ENCODE measurements around the gene TMEM255A.

Gene TMEM255A

GRCh38 chrX:120301960-120302359 is 9.3 kb downstream of the TMEM255A start:
- H3K4me3 ChIP-seq (ENCODE audit: low read length in 2 of 2) = no peak overlapping the region
- H3K4me2 ChIP-seq (ENCODE audit: insufficient read depth, low read length, poor library complexity, severe bottlenecking) = no peak overlapping the region
- H4K8ac ChIP-seq (ENCODE audit: low read depth, low read length) = no peak overlapping the region
- H3K18ac ChIP-seq (ENCODE audit: low read length) = no peak overlapping the region
- no peak overlapping the region for H3K27ac ChIP-seq (replicated peaks; ENCODE audit: low read length)
- H3K9me3 ChIP-seq (replicated peaks in 1 of 2; ENCODE audit: control insufficient read depth in 2 of 2, insufficient read depth in 1 of 2, low read depth in 1 of 2, low read length in 2 of 2) = no peaks in the 10 kb centered on the region
- no peak overlapping the region for H3K23ac ChIP-seq (ENCODE audit: low read depth, low read length, poor library complexity)
- no peak overlapping the region for H2BK15ac ChIP-seq (ENCODE audit: low read length)
- no peak overlapping the region for H2AFZ ChIP-seq (ENCODE audit: low read length)
- peaks cover 0 to 39% (median 0%) of the 10 kb centered on the region in 3 experiments for H3K27me3 ChIP-seq (ENCODE audit: control insufficient read depth in 3 of 3, insufficient read depth in 3 of 3, low read depth in 1 of 3, low read length in 3 of 3)
- H3K4me1 ChIP-seq (ENCODE audit: control insufficient read depth in 2 of 2, insufficient read depth in 1 of 2, low read depth in 1 of 2, low read length in 2 of 2) = no peaks in the 10 kb centered on the region
- no peak overlapping the region for H2BK12ac ChIP-seq (ENCODE audit: low read length)
- no peaks in the 10 kb centered on the region for H3K79me1 ChIP-seq (ENCODE audit: low read depth, low read length)
- WGBS, 2 donors (ENCODE audit: extremely low coverage in 2 of 2, insufficient read length in 2 of 2, insufficient replicate concordance in 1 of 2) = no CpG with 5 or more reads among the region's 4 CpGs
- no peak overlapping the region for H2BK5ac ChIP-seq (ENCODE audit: low read length)
- H2BK120ac ChIP-seq (ENCODE audit: low read depth, low read length) = no peak overlapping the region
- H3K4ac ChIP-seq (ENCODE audit: low read length) = no peak overlapping the region
- no peak overlapping the region for H3K14ac ChIP-seq (ENCODE audit: low read length)
- H3K9ac ChIP-seq (ENCODE audit: low read depth, low read length, poor library complexity) = no peak overlapping the region
- no peak overlapping the region for H2AK5ac ChIP-seq (ENCODE audit: low read depth, low read length)
- DNase-seq (ENCODE audit: low spot score) = no peak
- H3K36me3 ChIP-seq (replicated peaks in 1 of 2; ENCODE audit: control insufficient read depth in 2 of 2, insufficient read depth in 2 of 2, low read length in 2 of 2) = no peaks in the 10 kb centered on the region
- no peak overlapping the region for H4K91ac ChIP-seq (ENCODE audit: low read depth, low read length, poor library complexity)

GRCh38 chrX:120301497-120301896 is 9.8 kb downstream of the TMEM255A start:
- Histone ChIP-seq H3K14ac (ENCODE audit: low read length) (no peak overlapping the region), H3K4me3 (ENCODE audit: low read length in 2 of 2) (no peak overlapping the region), H3K27ac (replicated peaks; ENCODE audit: low read length) (no peak overlapping the region), H3K23ac (ENCODE audit: low read depth, low read length, poor library complexity) (no peak overlapping the region), H3K79me1 (ENCODE audit: low read depth, low read length) (no peaks in the 10 kb centered on the region), H3K27me3 (ENCODE audit: control insufficient read depth in 3 of 3, insufficient read depth in 3 of 3, low read depth in 1 of 3, low read length in 3 of 3) (peaks cover 0 to 34% (median 0%) of the 10 kb centered on the region in 3 experiments), H2AK5ac (ENCODE audit: low read depth, low read length) (no peak overlapping the region), H2AFZ (ENCODE audit: low read length) (no peak overlapping the region), H3K4ac (ENCODE audit: low read length) (no peak overlapping the region), H3K9me3 (replicated peaks in 1 of 2; ENCODE audit: control insufficient read depth in 2 of 2, insufficient read depth in 1 of 2, low read depth in 1 of 2, low read length in 2 of 2) (no peaks in the 10 kb centered on the region), H2BK12ac (ENCODE audit: low read length) (no peak overlapping the region), H4K91ac (ENCODE audit: low read depth, low read length, poor library complexity) (no peak overlapping the region), H2BK5ac (ENCODE audit: low read length) (no peak overlapping the region), H3K4me2 (ENCODE audit: insufficient read depth, low read length, poor library complexity, severe bottlenecking) (no peak overlapping the region), H3K18ac (ENCODE audit: low read length) (no peak overlapping the region), H2BK15ac (ENCODE audit: low read length) (no peak overlapping the region), H3K4me1 (ENCODE audit: control insufficient read depth in 2 of 2, insufficient read depth in 1 of 2, low read depth in 1 of 2, low read length in 2 of 2) (no peaks in the 10 kb centered on the region), H4K8ac (ENCODE audit: low read depth, low read length) (no peak overlapping the region), H3K36me3 (replicated peaks in 1 of 2; ENCODE audit: control insufficient read depth in 2 of 2, insufficient read depth in 2 of 2, low read length in 2 of 2) (no peaks in the 10 kb centered on the region), H3K9ac (ENCODE audit: low read depth, low read length, poor library complexity) (no peak overlapping the region), H2BK120ac (ENCODE audit: low read depth, low read length) (no peak overlapping the region)
- no peak for DNase-seq (ENCODE audit: low spot score)
- WGBS, 2 donors (ENCODE audit: extremely low coverage in 2 of 2, insufficient read length in 2 of 2, insufficient replicate concordance in 1 of 2) = no CpG with 5 or more reads among the region's 2 CpGs

GRCh38 chrX:120299928-120300327 is 11.3 kb downstream of the TMEM255A start:
- no peak overlapping the region for H3K4me2 ChIP-seq (ENCODE audit: insufficient read depth, low read length, poor library complexity, severe bottlenecking)
- H2BK12ac ChIP-seq (ENCODE audit: low read length) = no peak overlapping the region
- H3K4ac ChIP-seq (ENCODE audit: low read length) = no peak overlapping the region
- H2BK15ac ChIP-seq (ENCODE audit: low read length) = no peak overlapping the region
- no peak overlapping the region for H3K4me3 ChIP-seq (ENCODE audit: low read length in 2 of 2)
- H3K27ac ChIP-seq (replicated peaks; ENCODE audit: low read length) = no peak overlapping the region
- H3K23ac ChIP-seq (ENCODE audit: low read depth, low read length, poor library complexity) = no peak overlapping the region
- no peaks in the 10 kb centered on the region for H3K9me3 ChIP-seq (replicated peaks in 1 of 2; ENCODE audit: control insufficient read depth in 2 of 2, insufficient read depth in 1 of 2, low read depth in 1 of 2, low read length in 2 of 2)
- H2BK120ac ChIP-seq (ENCODE audit: low read depth, low read length) = no peak overlapping the region
- WGBS, 2 donors (ENCODE audit: extremely low coverage in 2 of 2, insufficient read length in 2 of 2, insufficient replicate concordance in 1 of 2) = no CpG with 5 or more reads among the region's 2 CpGs
- no peak overlapping the region for H2BK5ac ChIP-seq (ENCODE audit: low read length)
- no peak overlapping the region for H2AK5ac ChIP-seq (ENCODE audit: low read depth, low read length)
- no peaks in the 10 kb centered on the region for H3K36me3 ChIP-seq (replicated peaks in 1 of 2; ENCODE audit: control insufficient read depth in 2 of 2, insufficient read depth in 2 of 2, low read length in 2 of 2)
- no peaks in the 10 kb centered on the region for H3K4me1 ChIP-seq (ENCODE audit: control insufficient read depth in 2 of 2, insufficient read depth in 1 of 2, low read depth in 1 of 2, low read length in 2 of 2)
- H4K8ac ChIP-seq (ENCODE audit: low read depth, low read length) = no peak overlapping the region
- H3K18ac ChIP-seq (ENCODE audit: low read length) = no peak overlapping the region
- H2AFZ ChIP-seq (ENCODE audit: low read length) = no peak overlapping the region
- no peak overlapping the region for H4K91ac ChIP-seq (ENCODE audit: low read depth, low read length, poor library complexity)
- peaks cover 0 to 23% (median 0%) of the 10 kb centered on the region in 3 experiments for H3K27me3 ChIP-seq (ENCODE audit: control insufficient read depth in 3 of 3, insufficient read depth in 3 of 3, low read depth in 1 of 3, low read length in 3 of 3)
- no peak for DNase-seq (ENCODE audit: low spot score)
- H3K14ac ChIP-seq (ENCODE audit: low read length) = no peak overlapping the region
- H3K79me1 ChIP-seq (ENCODE audit: low read depth, low read length) = no peaks in the 10 kb centered on the region
- no peak overlapping the region for H3K9ac ChIP-seq (ENCODE audit: low read depth, low read length, poor library complexity)

GRCh38 chrX:120297923-120298322 is 13.3 kb downstream of the TMEM255A start:
- no peak overlapping the region for H2BK120ac ChIP-seq (ENCODE audit: low read depth, low read length)
- no CpG with 5 or more reads among the region's 1 CpG for WGBS, 2 donors (ENCODE audit: extremely low coverage in 2 of 2, insufficient read length in 2 of 2, insufficient replicate concordance in 1 of 2)
- H3K14ac ChIP-seq (ENCODE audit: low read length) = no peak overlapping the region
- H3K9me3 ChIP-seq (replicated peaks in 1 of 2; ENCODE audit: control insufficient read depth in 2 of 2, insufficient read depth in 1 of 2, low read depth in 1 of 2, low read length in 2 of 2) = no peaks in the 10 kb centered on the region
- H4K8ac ChIP-seq (ENCODE audit: low read depth, low read length) = no peak overlapping the region
- no peak overlapping the region for H3K18ac ChIP-seq (ENCODE audit: low read length)
- H3K36me3 ChIP-seq (replicated peaks in 1 of 2; ENCODE audit: control insufficient read depth in 2 of 2, insufficient read depth in 2 of 2, low read length in 2 of 2) = no peaks in the 10 kb centered on the region
- no peak overlapping the region for H2BK5ac ChIP-seq (ENCODE audit: low read length)
- no peak overlapping the region for H2AK5ac ChIP-seq (ENCODE audit: low read depth, low read length)
- no peak overlapping the region for H2AFZ ChIP-seq (ENCODE audit: low read length)
- H3K23ac ChIP-seq (ENCODE audit: low read depth, low read length, poor library complexity) = no peak overlapping the region
- no peaks in the 10 kb centered on the region for H3K79me1 ChIP-seq (ENCODE audit: low read depth, low read length)
- H3K4me2 ChIP-seq (ENCODE audit: insufficient read depth, low read length, poor library complexity, severe bottlenecking) = no peak overlapping the region
- no peak overlapping the region for H4K91ac ChIP-seq (ENCODE audit: low read depth, low read length, poor library complexity)
- H2BK12ac ChIP-seq (ENCODE audit: low read length) = no peak overlapping the region
- no peak overlapping the region for H3K4me3 ChIP-seq (ENCODE audit: low read length in 2 of 2)
- no peak overlapping the region for H3K4ac ChIP-seq (ENCODE audit: low read length)
- no peak overlapping the region for H2BK15ac ChIP-seq (ENCODE audit: low read length)
- no peak for DNase-seq (ENCODE audit: low spot score)
- H3K9ac ChIP-seq (ENCODE audit: low read depth, low read length, poor library complexity) = no peak overlapping the region
- peaks cover 0 to 9% (median 0%) of the 10 kb centered on the region in 3 experiments for H3K27me3 ChIP-seq (ENCODE audit: control insufficient read depth in 3 of 3, insufficient read depth in 3 of 3, low read depth in 1 of 3, low read length in 3 of 3)
- no peak overlapping the region for H3K27ac ChIP-seq (replicated peaks; ENCODE audit: low read length)
- no peaks in the 10 kb centered on the region for H3K4me1 ChIP-seq (ENCODE audit: control insufficient read depth in 2 of 2, insufficient read depth in 1 of 2, low read depth in 1 of 2, low read length in 2 of 2)
